GM10248 (cell line): ENCODE results near the gene LEFTY2.
A peak's percentile ranks its signal among the peaks of the same experiment; 100 is the strongest.
"Not testable (repeated sequence)": the region's sequence is repeated elsewhere in the genome, so short reads cannot be mapped to it uniquely, and the experiment has no call there.

ENCODE experiments used
- CTCF ChIA-PET: fragments of 300-600 bp; sonication (Branson Sonifier 250); formaldehyde crosslinking; extraction: SDS; loops from one replicate; lab custom pipeline; 2021; ENCODE audit warnings: antibody characterized with exemption; lab: Yijun Ruan, JAX
- POLR2A ChIA-PET: fragments of 350-650 bp; sonication (Branson Sonifier 250); formaldehyde crosslinking; extraction: SDS; loops from one replicate; lab custom pipeline; 2020; ENCODE audit warnings: antibody characterized with exemption; lab: Yijun Ruan, JAX
- DNase-seq: peaks from one replicate; pipeline ENCODE4 v3.0.0; 2012; ENCODE audit errors: extremely low spot score
- CTCF ChIP-seq: IDR thresholded peaks from 2 replicates; pipeline ENCODE4 v1.5.1; 2012; ENCODE audit warnings: mild to moderate bottlenecking, low read depth; ENCODE audit errors: extremely low read depth, missing control alignments, control extremely low read depth

The LEFTY2 gene

GRCh38 chr1:225930566-225930965 is 10.5 kb downstream of the LEFTY2 start:
- no peak for TF ChIP-seq CTCF
- ChIA-PET CTCF (interaction anchor here (0.8 to 2.4 kb wide), 5 partner anchors 11 to 153 kb away, joined by 3 to 12 read pairs (median 5); partner anchors contain the start of genes LEFTY2 and SRP9), POLR2A (no interaction called here)
- DNase-seq, result no peak

GRCh38 chr1:225929462-225929861 is 11.6 kb downstream of the LEFTY2 start:
- POLR2A ChIA-PET, result interaction anchor here (0.6 kb wide), 1 partner anchor 1607 kb away, joined by 5 read pairs; no protein-coding TSS in a partner anchor
- DNase-seq, CTCF ChIA-PET: not testable (repeated sequence)

- no peak for DNase-seq
- CTCF ChIA-PET, result no interaction called here
- TF ChIP-seq CTCF, result no peak
- POLR2A ChIA-PET, result no interaction called here
Measured at GRCh38 chr1:225928186-225929175, 12.5 kb downstream of the LEFTY2 start.

GRCh38 chr1:225926551-225927113 is 14.4 kb downstream of the LEFTY2 start:
- CTCF ChIA-PET, result interaction anchor here (0.9 to 7.6 kb wide), 4 partner anchors 9 to 19 kb away, joined by 3 to 43 read pairs (median 3); no protein-coding TSS in a partner anchor
- TF ChIP-seq CTCF, result no peak
- POLR2A ChIA-PET, result no interaction called here
- no peak for DNase-seq

- DNase-seq, result peak; percentile 100
- ChIA-PET CTCF (interaction anchor here (0.8 to 7.6 kb wide), 12 partner anchors 10 to 449 kb away, joined by 3 to 43 read pairs (median 4); partner anchors contain the start of genes LEFTY2 and SRP9), POLR2A (interaction anchor here (0.6 to 1.2 kb wide), 11 partner anchors 8 to 845 kb away, joined by 3 to 8 read pairs (median 4); partner anchors contain the start of genes H3-3A, SDE2 and SRP9)
- no peak for TF ChIP-seq CTCF
Measured at GRCh38 chr1:225923692-225924555, 17.1 kb downstream of the LEFTY2 start, which contains the start of gene PYCR2. TSS of gene PYCR2 (minus strand) at chr1:225924250. CDS start at chr1:225924110, 140 bp downstream.

- CTCF ChIA-PET, result interaction anchor here (0.8 to 7.6 kb wide), 11 partner anchors 11 to 449 kb away, joined by 3 to 43 read pairs (median 4); partner anchors contain the start of genes LEFTY2 and SRP9
- no peak for TF ChIP-seq CTCF
- no peak for DNase-seq
- POLR2A ChIA-PET, result interaction anchor here (0.6 kb wide), 2 partner anchors 106 to 845 kb away, joined by 3 to 4 read pairs; no protein-coding TSS in a partner anchor
Measured at GRCh38 chr1:225923381-225923691, 17.7 kb downstream of the LEFTY2 start.
